Esophagus mucosa (tissue), 1 donor: ENCODE measurements around the gene FBRS. TPM values are rescaled to one million over a fixed set of nuclear protein-coding genes. Genes with fewer than 3 reads are reported as not detected.
"Not testable (repeated sequence)": the region's sequence is repeated elsewhere in the genome, so short reads cannot be mapped to it uniquely, and the experiment has no call there.

Experiments used
- ATAC-seq: fragments of 200-7000 bp; cut with Tn5 transposase; one replicate; pipeline ENCODE4 v1.9.1; 2020
- total RNA-seq: library from RNA; stranded (reverse); gene quantifications from one replicate; pipeline ENCODE4 v1.2.4, GENCODE V29; 2023
- donor health status: DM: yes; HTN: yes; CAD: no.

Gene FBRS
- total RNA-seq, 1 donor from 2014 or later: 42.4 TPM

- no peak for ATAC-seq
Observed at GRCh38 chr16:30665155-30665829, 7.1 kb downstream of the FBRS start.

- no peak for ATAC-seq
Observed at GRCh38 chr16:30665830-30666190, 7.6 kb downstream of the FBRS start.

- ATAC-seq: no peak
Observed at GRCh38 chr16:30666681-30667080, 8.4 kb downstream of the FBRS start.

GRCh38 chr16:30667361-30667905 is 9.2 kb downstream of the FBRS start:
- ATAC-seq: no peak

- no peak for ATAC-seq
Observed at GRCh38 chr16:30668393-30668792, 10.2 kb downstream of the FBRS start.

GRCh38 chr16:30669026-30669902 is 11.0 kb downstream of the FBRS start:
- ATAC-seq: peak; percentile 22

GRCh38 chr16:30669903-30670824 is 11.9 kb downstream of the FBRS start:
- ATAC-seq: no peak

- no peak for ATAC-seq
Observed at GRCh38 chr16:30675143-30675542, 16.9 kb downstream of the FBRS start.

- ATAC-seq: peak; percentile 20
Observed at GRCh38 chr16:30677931-30678585, 19.8 kb downstream of the FBRS start.

- no peak for ATAC-seq
Observed at GRCh38 chr16:30678586-30678970, 20.3 kb downstream of the FBRS start.

- no peak for ATAC-seq
Observed at GRCh38 chr16:30680326-30680725, 22.1 kb downstream of the FBRS start.

GRCh38 chr16:30688701-30689100 is 30.5 kb downstream of the FBRS start:
- no peak for ATAC-seq

- no peak for ATAC-seq
Observed at GRCh38 chr16:30691907-30692306, 33.7 kb downstream of the FBRS start.

GRCh38 chr16:30692396-30693064 is 34.3 kb downstream of the FBRS start:
- ATAC-seq: no peak

- ATAC-seq: no peak
Observed at GRCh38 chr16:30694926-30695693, 36.9 kb downstream of the FBRS start.

- not testable (repeated sequence) for ATAC-seq
Observed at GRCh38 chr16:30696646-30697045, 38.4 kb downstream of the FBRS start.

- peak; percentile 94 for ATAC-seq
Observed at GRCh38 chr16:30697264-30698138, 39.3 kb downstream of the FBRS start.

GRCh38 chr16:30698139-30698815 is 40.0 kb downstream of the FBRS start:
- ATAC-seq: peak; percentile 90
